HG03064 (cell line): Measurements from ENCODE around the gene USP12.
"Not testable (repeated sequence)": the region's sequence is repeated elsewhere in the genome, so short reads cannot be mapped to it uniquely, and the experiment has no call there.

ENCODE experiments used
- ATAC-seq: cut with Tn5 transposase; IDR thresholded peaks from one replicate; pipeline ENCODE4 v1.9.1; 2021; ENCODE audit warnings: low read depth; ENCODE audit not compliant: unreplicated experiment

Gene USP12

GRCh38 chr13:27125357-27126282 is 46.0 kb downstream of the USP12 start:
- ATAC-seq = no peak

- no peak for ATAC-seq
Observed at GRCh38 chr13:27124571-27124970, 47.0 kb downstream of the USP12 start.

- not testable (repeated sequence) for ATAC-seq
Observed at GRCh38 chr13:27123445-27123844, 48.2 kb downstream of the USP12 start.

- no peak for ATAC-seq
Observed at GRCh38 chr13:27122036-27122435, 49.6 kb downstream of the USP12 start.

GRCh38 chr13:27120811-27121210 is 50.8 kb downstream of the USP12 start:
- ATAC-seq = no peak

- no peak for ATAC-seq
Observed at GRCh38 chr13:27120011-27120410, 51.6 kb downstream of the USP12 start.

GRCh38 chr13:27118428-27119054 is 53.1 kb downstream of the USP12 start:
- no peak for ATAC-seq

GRCh38 chr13:27117952-27118351 is 53.7 kb downstream of the USP12 start:
- ATAC-seq = no peak

GRCh38 chr13:27117158-27117557 is 54.5 kb downstream of the USP12 start:
- ATAC-seq = no peak

- ATAC-seq = no peak
Observed at GRCh38 chr13:27113436-27113835, 58.2 kb downstream of the USP12 start.

- ATAC-seq = no peak
Observed at GRCh38 chr13:27112006-27112405, 59.6 kb downstream of the USP12 start.

- ATAC-seq = no peak
Observed at GRCh38 chr13:27110056-27110746, 61.4 kb downstream of the USP12 start.

- no peak for ATAC-seq
Observed at GRCh38 chr13:27106144-27106543, 65.5 kb downstream of the USP12 start.

- ATAC-seq = no peak
Observed at GRCh38 chr13:27104606-27105005, 67.0 kb downstream of the USP12 start.

GRCh38 chr13:27101847-27102246 is 69.8 kb downstream of the USP12 start:
- no peak for ATAC-seq

GRCh38 chr13:27101289-27101688 is 70.3 kb downstream of the USP12 start:
- ATAC-seq = no peak

- no peak for ATAC-seq
Observed at GRCh38 chr13:27097691-27098090, 73.9 kb downstream of the USP12 start.

GRCh38 chr13:27091451-27091850 is 80.2 kb downstream of the USP12 start:
- ATAC-seq = no peak

GRCh38 chr13:27088619-27089018 is 83.0 kb downstream of the USP12 start:
- no peak for ATAC-seq

- ATAC-seq = no peak
Observed at GRCh38 chr13:27086599-27087265, 84.9 kb downstream of the USP12 start.

GRCh38 chr13:27083183-27083582 is 88.4 kb downstream of the USP12 start:
- no peak for ATAC-seq
